CD4-positive, alpha-beta T cell treated with Interleukin-6 at 100 ng/mL for 8 hours (primary cell): ENCODE measurements around the gene MAP3K13.

ENCODE experiments used
- DNase-seq: peaks from one replicate; pipeline ENCODE4 v3.0.0-alpha.2; 2020; ENCODE audit warnings: mixed read lengths, low spot score

Gene MAP3K13

DNA sequence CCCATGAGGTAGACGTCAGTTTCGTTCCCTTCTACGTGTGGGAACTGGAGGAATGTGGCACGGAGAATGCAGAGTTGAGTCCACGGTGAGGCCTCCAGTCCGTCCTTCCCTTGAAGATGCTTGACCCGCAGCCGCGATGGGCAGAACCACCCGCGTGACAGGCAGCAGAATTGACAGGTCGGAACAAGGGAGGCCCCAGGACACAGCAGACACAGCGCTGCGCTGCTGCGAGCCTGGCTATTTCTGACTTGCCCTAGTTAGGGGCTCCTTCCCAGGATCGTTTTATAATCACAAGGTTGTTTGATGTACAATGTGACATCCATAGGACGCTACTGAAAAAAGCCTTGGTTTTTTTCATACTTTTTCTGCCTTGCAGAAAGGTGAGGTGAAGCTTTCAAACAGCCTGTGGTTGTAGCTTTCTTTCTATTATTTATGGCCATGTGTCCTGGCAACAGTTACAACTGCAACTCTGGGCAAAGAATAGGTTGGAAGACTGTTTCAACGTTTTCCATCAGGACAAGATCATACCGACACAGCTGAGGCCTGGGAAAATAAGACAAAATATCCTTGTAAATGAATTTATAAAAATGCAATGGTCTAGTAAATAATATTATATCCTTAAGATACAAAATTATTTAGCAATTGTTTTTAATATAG lies 145.5 kb downstream of the MAP3K13 start:
- DNase-seq: no peak

DNA sequence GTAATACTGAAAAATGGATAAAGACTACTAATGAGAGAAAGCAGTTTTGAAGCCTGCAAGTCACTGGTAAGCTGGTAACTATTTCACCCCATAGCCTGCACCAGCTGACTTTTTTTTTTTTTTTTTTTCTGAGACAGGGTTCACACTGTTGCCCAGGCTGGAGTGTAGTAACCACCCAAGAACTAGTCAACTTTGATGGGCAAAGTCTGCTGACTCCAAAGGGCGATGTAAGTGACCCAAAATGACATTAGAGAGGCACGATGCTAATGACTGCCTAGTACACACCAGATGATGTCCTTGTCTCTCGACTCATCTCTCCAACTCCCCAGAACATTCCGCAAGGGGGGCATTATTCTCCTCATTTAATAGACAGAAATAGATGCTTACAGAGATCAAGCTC lies 148.8 kb downstream of the MAP3K13 start:
- DNase-seq: no peak

DNA sequence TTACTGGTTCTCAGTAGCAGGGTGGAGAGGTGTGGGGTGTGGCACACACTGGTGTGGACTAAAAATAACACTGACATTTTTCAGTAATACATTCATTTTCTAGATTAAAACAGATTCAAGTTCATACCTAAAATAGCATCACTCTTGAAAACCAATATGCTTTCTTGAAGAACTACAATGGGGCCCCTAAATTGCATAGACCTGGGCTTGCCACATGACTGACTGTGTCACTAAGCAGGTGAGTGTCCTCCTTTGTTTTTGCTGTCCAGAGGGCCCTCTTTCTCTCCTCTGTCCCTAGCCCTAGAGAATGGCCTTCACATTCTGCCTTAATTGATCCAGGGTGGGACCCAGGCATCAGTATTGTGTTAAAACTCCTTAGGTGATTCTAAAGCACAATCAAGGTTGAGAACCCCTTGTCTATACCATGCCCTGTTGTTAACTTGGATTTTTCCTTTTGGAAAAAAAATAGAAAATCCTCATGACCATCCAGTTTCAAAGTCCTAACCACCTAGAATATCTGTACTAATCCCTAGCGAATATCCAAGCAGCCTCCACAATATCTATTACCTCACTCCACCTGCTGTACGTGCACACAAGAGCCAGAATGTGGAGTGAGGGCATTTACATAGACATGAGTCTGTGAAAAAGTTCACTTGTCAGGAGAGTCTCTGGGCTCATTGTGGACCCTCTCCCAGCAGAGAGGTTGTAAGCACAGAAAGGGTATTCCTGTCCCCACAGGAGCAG lies 154.6 kb downstream of the MAP3K13 start:
- no peak for DNase-seq

- no peak for DNase-seq
Measured at GRCh38 chr3:185519021-185519420, 156.1 kb downstream of the MAP3K13 start.

GRCh38 chr3:185521349-185522138 lies 158.6 kb downstream of the MAP3K13 start:
- DNase-seq: no peak

DNA sequence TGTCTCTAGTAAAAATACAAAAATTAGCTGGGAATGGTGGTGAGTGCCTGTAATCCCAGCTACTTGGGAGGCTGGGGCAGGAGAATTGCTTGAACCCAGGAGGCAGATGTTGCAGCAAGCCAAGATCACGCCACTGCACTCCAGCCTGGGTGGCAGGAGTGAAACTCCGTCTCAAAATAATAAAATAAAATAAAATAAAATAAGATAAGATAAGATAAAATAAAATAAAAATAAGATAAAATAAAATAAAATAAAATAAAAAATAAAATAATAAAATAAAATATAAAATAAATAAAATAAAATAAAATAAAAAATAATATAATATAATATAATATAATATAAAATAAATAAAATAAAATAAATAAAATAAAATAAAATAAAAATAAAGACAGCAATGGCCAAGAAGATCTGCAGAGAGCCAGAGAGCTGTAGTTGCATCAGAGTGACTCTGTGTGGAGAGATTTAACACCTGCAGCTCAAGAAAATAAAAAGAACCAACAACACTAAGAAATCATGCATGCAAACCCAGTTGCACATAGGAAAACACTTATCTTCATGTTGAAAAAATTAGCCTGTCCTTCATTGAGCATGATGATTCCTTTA lies 163.5 kb downstream of the MAP3K13 start:
- no peak for DNase-seq

- no peak for DNase-seq
Measured at GRCh38 chr3:185527364-185527763, 164.4 kb downstream of the MAP3K13 start.

DNA sequence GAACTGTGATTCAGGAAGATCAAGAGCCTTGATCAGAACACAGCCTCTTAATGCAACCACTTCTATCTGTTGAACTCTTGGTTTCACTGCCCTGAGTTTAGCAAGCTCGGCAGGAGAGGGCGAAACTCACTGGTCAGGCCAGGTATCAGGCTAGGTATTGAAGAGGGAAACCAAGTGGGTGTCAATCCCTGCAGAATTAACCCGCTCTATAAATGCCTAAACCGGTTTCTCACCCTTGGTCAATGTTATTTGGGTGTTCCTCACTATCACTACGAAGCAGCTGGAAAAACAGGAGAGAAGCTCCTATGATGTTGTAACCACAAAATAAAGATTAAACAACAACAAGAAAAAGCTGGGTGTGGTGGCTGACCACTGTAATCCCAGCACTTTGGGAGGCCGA lies 165.6 kb downstream of the MAP3K13 start:
- DNase-seq: no peak

- no peak for DNase-seq
Measured at GRCh38 chr3:185530856-185531255, 167.9 kb downstream of the MAP3K13 start.

GRCh38 chr3:185532901-185533300 lies 170.0 kb downstream of the MAP3K13 start:
- DNase-seq: no peak

DNA sequence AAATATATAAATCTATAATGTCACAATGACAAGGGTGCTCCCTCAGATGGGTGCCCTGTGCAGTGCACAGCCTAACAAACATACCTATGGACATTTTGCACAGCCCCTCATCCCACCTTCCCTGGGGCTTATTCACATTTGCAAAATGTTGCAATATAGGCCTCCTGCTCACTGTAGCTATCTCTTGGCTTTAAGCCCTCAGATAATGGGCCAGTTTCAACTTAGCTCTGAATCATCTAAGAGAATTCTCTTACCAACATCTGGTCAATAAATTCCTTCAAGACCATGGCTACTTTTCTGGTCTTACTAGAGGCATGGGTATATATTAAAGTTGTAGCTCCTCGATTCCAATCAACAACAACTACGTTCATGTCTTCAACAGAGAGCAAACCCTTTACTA lies 171.6 kb downstream of the MAP3K13 start:
- no peak for DNase-seq

DNA sequence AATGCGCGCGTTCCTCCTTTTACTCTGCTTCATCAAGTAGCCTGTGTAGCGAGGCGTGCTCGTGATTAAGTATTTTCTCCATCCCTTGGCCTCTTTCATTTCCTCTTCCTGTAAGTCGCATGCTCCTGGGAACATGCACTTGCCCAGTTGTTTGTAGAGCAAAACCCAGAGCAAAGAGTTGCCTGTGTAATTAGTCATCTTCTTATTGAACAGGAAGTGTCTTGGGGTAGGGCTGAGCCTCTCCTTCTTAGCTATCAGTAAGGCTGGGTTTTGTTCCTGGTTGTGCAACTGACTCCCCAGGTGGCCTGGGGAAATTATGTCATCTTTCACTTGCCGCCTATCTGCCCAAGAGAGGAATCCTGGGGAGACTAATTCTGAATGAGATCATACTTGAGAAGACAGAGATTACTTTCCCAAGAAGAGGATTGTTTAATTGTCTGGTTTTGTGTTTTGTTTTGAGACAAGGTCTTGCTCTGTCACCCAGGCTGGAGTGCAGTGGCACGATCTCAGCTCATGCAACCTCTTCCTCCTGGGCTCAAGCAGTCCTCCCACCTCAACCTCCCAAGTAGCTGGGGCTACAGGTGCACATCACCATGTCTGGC lies 174.5 kb downstream of the MAP3K13 start:
- DNase-seq: peak; percentile 4
